ENCODE measurements around the gene COPS7A.
A peak's percentile ranks its signal among the peaks of the same experiment; 100 is the strongest.

COPS7A gene

GRCh38 chr12:6747216-6747615 is 23.4 kb downstream of the COPS7A start:
- no peak for FAIRE-seq
- no peak for DNase-seq (ENCODE audit: insufficient read length, low spot score)

- no peak for FAIRE-seq
- DNase-seq (ENCODE audit: insufficient read length, low spot score): no peak
Observed at GRCh38 chr12:6748761-6749160, 24.9 kb downstream of the COPS7A start.

- no peak for DNase-seq (ENCODE audit: insufficient read length, low spot score)
- no peak for FAIRE-seq
Observed at GRCh38 chr12:6750506-6750905, 26.7 kb downstream of the COPS7A start.

- no peak for DNase-seq (ENCODE audit: insufficient read length, low spot score)
- no peak for FAIRE-seq
Observed at GRCh38 chr12:6751767-6752166, 27.9 kb downstream of the COPS7A start.

GRCh38 chr12:6752167-6752920 is 28.5 kb downstream of the COPS7A start:
- DNase-seq (ENCODE audit: insufficient read length, low spot score) (no peak), FAIRE-seq (no peak)

GRCh38 chr12:6752921-6753771 is 29.3 kb downstream of the COPS7A start, which contains the start of gene MLF2:
Gene MLF2 (minus strand): TSS chr12:6753141. CDS start chr12:6752334, 807 bp downstream.
- DNase-seq (ENCODE audit: insufficient read length, low spot score) (peak; percentile 95), FAIRE-seq (peak; percentile 96)

- FAIRE-seq (no peak), DNase-seq (ENCODE audit: insufficient read length, low spot score) (no peak)
Observed at GRCh38 chr12:6753772-6754356, 30.0 kb downstream of the COPS7A start.

GRCh38 chr12:6754411-6754810 is 30.6 kb downstream of the COPS7A start:
- no peak for FAIRE-seq

GRCh38 chr12:6757028-6757690 is 33.3 kb downstream of the COPS7A start:
- FAIRE-seq: no peak
- no peak for DNase-seq (ENCODE audit: insufficient read length, low spot score)

More at GRCh38 chr12:6754411-6754810, 30.6 kb downstream of the COPS7A start:
- no peak for DNase-seq (ENCODE audit: insufficient read length, low spot score)

- FAIRE-seq (no peak), DNase-seq (ENCODE audit: insufficient read length, low spot score) (no peak)
Observed at GRCh38 chr12:6758506-6759095, 34.8 kb downstream of the COPS7A start.

GRCh38 chr12:6759741-6760140 is 35.9 kb downstream of the COPS7A start:
- no peak for FAIRE-seq

GRCh38 chr12:6763380-6763779 is 39.5 kb downstream of the COPS7A start:
- FAIRE-seq (no peak), DNase-seq (ENCODE audit: insufficient read length, low spot score) (no peak)

More at GRCh38 chr12:6759741-6760140, 35.9 kb downstream of the COPS7A start:
- no peak for DNase-seq (ENCODE audit: insufficient read length, low spot score)

GRCh38 chr12:6764011-6764828 is 40.4 kb downstream of the COPS7A start:
- FAIRE-seq: peak; percentile 100

GRCh38 chr12:6765048-6765633 is 41.3 kb downstream of the COPS7A start:
- DNase-seq (ENCODE audit: insufficient read length, low spot score) (no peak), FAIRE-seq (peak; percentile 73)

More at GRCh38 chr12:6764011-6764828, 40.4 kb downstream of the COPS7A start:
- peak; percentile 96 for DNase-seq (ENCODE audit: insufficient read length, low spot score)

- FAIRE-seq (peak; percentile 11), DNase-seq (ENCODE audit: insufficient read length, low spot score) (peak; percentile 46)
Observed at GRCh38 chr12:6765634-6766581, 42.1 kb downstream of the COPS7A start, which contains the start of gene PTMS. Gene PTMS (plus strand): TSS chr12:6766363. CDS start chr12:6766706, 343 bp downstream.

GRCh38 chr12:6766651-6767349 is 43.0 kb downstream of the COPS7A start:
- peak; percentile 67 for FAIRE-seq

More at GRCh38 chr12:6766651-6767349, 43.0 kb downstream of the COPS7A start:
- DNase-seq (ENCODE audit: insufficient read length, low spot score): peak; percentile 74

Data from GM19239 (cell line).